ENCODE measurements around the gene ZNF385B.
A peak's percentile ranks its signal among the peaks of the same experiment; 100 is the strongest.

ZNF385B gene

GRCh38 chr2:179551539-179552045 is 309.8 kb downstream of the ZNF385B start:
- no peak for DNase-seq (ENCODE audit: low spot score)

- no peak for DNase-seq (ENCODE audit: low spot score)
These were observed 310.6 kb downstream of the ZNF385B start for GRCh38 chr2:179550849-179551248.

- DNase-seq (ENCODE audit: low spot score): no peak
These were observed 311.2 kb downstream of the ZNF385B start for GRCh38 chr2:179550214-179550613.

- no peak for DNase-seq (ENCODE audit: low spot score)
These were observed 314.8 kb downstream of the ZNF385B start for GRCh38 chr2:179546656-179547055.

GRCh38 chr2:179545024-179545423 is 316.4 kb downstream of the ZNF385B start:
- no peak for DNase-seq (ENCODE audit: low spot score)

GRCh38 chr2:179543361-179543901 is 318.0 kb downstream of the ZNF385B start:
- DNase-seq (ENCODE audit: low spot score): no peak

- no peak for DNase-seq (ENCODE audit: low spot score)
These were observed 319.8 kb downstream of the ZNF385B start for GRCh38 chr2:179541586-179541985.

GRCh38 chr2:179539124-179539511 is 322.3 kb downstream of the ZNF385B start:
- DNase-seq (ENCODE audit: low spot score): no peak

- no peak for DNase-seq (ENCODE audit: low spot score)
These were observed 322.8 kb downstream of the ZNF385B start for GRCh38 chr2:179538406-179539123.

- no peak for DNase-seq (ENCODE audit: low spot score)
These were observed 325.2 kb downstream of the ZNF385B start for GRCh38 chr2:179536185-179536584.

- DNase-seq (ENCODE audit: low spot score): no peak
These were observed 327.5 kb downstream of the ZNF385B start for GRCh38 chr2:179533875-179534274.

GRCh38 chr2:179532863-179533278 is 328.5 kb downstream of the ZNF385B start:
- DNase-seq (ENCODE audit: low spot score): peak; percentile 17

GRCh38 chr2:179528576-179529069 is 332.8 kb downstream of the ZNF385B start:
- DNase-seq (ENCODE audit: low spot score): no peak

GRCh38 chr2:179525340-179525739 is 336.1 kb downstream of the ZNF385B start:
- DNase-seq (ENCODE audit: low spot score): no peak

- DNase-seq (ENCODE audit: low spot score): no peak
These were observed 336.5 kb downstream of the ZNF385B start for GRCh38 chr2:179524809-179525339.

- no peak for DNase-seq (ENCODE audit: low spot score)
These were observed 339.5 kb downstream of the ZNF385B start for GRCh38 chr2:179521944-179522343.

- DNase-seq (ENCODE audit: low spot score): no peak
These were observed 342.6 kb downstream of the ZNF385B start for GRCh38 chr2:179518830-179519229.

- no peak for DNase-seq (ENCODE audit: low spot score)
These were observed 348.2 kb downstream of the ZNF385B start for GRCh38 chr2:179513181-179513580.

GRCh38 chr2:179512281-179513035 is 349.0 kb downstream of the ZNF385B start:
- no peak for DNase-seq (ENCODE audit: low spot score)

GRCh38 chr2:179511105-179511789 is 350.2 kb downstream of the ZNF385B start:
- DNase-seq (ENCODE audit: low spot score): no peak

- no peak for DNase-seq (ENCODE audit: low spot score)
These were observed 366.1 kb downstream of the ZNF385B start for GRCh38 chr2:179495315-179495714.

- DNase-seq (ENCODE audit: low spot score): no peak
These were observed 372.8 kb downstream of the ZNF385B start for GRCh38 chr2:179488563-179488962.

All from pons (tissue), 1 donor.